HG03103 (cell line): Measurements from ENCODE around the gene PRKCE.

ENCODE experiments used
- ATAC-seq: cut with Tn5 transposase; IDR thresholded peaks from one replicate; pipeline ENCODE4 v1.9.1; 2021; ENCODE audit warnings: low read depth; ENCODE audit not compliant: unreplicated experiment

PRKCE gene

DNA sequence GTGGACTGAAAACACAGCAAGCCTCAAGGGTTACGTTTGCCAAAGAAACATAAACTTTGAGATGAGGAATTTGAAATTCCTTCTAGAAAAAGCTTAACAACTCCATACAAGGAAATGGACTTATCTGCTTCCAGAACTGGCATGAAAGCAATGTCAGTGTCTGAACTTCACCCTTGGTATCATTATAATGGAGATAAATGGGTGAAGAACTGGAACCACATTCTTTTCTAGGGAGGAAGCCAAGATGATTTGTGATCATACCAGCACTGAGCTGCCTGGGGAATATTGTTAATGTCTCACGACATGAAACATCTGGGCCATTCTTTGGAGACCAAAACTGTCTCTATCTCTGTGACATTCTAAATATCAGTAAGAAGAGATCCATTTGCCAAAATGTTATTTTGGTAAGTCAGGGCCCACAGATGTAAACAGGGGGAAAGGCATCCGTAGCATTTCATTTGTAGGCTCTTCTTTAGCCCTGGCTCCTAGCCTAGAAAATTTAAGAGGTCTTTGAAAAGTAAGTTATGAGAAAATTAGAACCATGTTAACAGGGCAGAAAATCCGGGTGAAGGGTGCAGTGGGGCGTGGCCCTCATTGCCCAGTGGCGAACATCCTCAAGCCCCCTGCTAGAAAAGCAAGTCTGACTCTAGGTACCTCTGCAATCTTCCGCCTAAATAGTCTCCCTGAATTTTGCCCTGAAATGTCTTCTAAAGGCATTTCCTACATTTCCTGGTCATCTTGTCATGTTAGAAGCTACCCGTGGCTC lies 350.4 kb downstream of the PRKCE start:
- no peak for ATAC-seq

DNA sequence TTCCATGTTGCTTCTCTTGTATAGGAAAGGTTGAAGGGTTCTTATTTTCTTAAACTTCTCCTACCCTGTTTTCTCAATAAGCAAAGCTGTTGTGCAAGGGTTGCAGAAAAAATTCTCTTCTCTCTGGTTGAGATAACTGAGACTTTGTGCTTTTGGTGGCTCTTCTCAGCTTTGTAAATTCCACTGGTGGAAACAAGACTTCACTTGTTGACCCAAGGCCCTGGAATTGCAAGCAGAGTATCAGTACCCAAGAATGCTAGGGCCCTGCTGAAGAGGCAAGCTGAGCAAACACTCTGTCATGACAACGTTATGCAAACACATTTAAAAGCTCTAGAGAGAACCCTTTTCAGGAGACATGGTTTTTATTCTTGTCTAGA lies 351.0 kb downstream of the PRKCE start:
- no peak for ATAC-seq

- no peak for ATAC-seq
These were observed 351.5 kb downstream of the PRKCE start for GRCh38 chr2:46002947-46003346.

GRCh38 chr2:46003903-46004473 lies 352.5 kb downstream of the PRKCE start:
- ATAC-seq = no peak

GRCh38 chr2:46006473-46007025 lies 355.1 kb downstream of the PRKCE start:
- no peak for ATAC-seq

DNA sequence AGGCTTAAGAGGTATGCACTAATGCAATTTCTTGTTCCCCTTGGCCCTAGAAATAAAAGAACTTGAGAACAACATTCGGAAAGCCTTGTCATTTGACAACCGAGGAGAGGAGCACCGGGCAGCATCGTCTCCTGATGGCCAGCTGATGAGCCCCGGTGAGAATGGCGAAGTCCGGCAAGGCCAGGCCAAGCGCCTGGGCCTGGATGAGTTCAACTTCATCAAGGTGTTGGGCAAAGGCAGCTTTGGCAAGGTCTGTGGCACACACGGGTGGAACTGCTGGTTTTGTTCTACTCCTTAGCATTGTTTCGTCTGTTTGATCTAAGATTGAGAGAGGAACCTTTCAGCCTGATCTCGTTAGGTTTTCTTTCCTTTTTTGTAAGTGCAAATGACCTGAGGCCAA lies 355.9 kb downstream of the PRKCE start:
- no peak for ATAC-seq

DNA sequence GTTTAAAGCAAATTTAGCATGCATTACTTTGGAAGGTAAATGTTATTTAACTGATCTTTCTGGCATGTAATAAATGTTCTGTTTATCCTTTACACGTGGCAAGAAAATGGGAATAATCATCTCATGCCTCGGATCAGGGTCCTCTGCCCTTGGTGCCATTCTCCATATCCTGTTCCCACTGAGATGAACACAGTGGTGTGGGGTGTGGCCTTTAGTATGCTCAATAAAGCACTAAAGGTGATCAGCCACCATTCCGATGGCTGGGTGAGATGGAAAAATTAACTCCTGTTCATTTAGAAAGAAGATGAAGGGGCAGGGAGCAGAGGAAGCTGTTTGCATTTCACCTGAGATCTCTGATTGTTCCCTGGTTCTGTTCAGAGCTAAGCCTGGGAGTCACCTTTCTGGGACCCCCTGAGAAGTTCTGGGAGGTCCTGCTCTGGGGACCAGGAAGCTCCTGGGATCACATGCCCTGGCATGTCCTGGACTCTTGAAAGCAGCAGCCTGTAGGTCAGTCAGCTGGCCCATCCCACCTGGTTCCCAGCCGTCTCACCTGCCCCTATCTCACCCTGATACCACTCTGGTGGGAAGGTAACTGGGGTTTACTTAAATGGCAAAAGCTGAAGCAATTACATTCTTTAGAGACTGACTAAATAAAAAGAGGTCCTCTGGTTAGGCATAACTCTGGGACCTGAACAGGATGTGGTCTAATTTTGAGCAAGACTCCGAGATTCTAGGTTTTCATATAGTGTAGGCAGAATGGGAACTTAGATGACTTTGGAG lies 356.8 kb downstream of the PRKCE start:
- no peak for ATAC-seq

- no peak for ATAC-seq
These were observed 357.8 kb downstream of the PRKCE start for GRCh38 chr2:46009315-46009714.

DNA sequence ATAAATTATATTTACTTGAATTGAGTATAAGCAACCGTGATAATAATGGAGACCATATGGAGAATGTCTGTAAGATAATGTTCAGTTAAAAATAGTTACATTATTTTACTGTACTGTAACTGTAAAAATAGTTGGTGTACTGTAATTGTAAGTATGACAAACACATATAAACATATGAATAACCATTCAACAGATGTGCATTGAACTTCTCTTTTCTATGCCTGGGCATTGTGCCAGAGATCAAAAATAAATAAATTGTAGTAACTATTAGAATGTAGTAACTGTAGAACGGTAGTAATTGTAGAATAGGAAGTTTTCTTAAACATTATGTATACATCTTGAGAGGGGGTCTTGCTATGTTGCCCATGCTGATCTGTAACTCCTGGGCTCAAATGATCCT lies 358.3 kb downstream of the PRKCE start:
- no peak for ATAC-seq

- ATAC-seq = no peak
These were observed 358.9 kb downstream of the PRKCE start for GRCh38 chr2:46010223-46010924.

DNA sequence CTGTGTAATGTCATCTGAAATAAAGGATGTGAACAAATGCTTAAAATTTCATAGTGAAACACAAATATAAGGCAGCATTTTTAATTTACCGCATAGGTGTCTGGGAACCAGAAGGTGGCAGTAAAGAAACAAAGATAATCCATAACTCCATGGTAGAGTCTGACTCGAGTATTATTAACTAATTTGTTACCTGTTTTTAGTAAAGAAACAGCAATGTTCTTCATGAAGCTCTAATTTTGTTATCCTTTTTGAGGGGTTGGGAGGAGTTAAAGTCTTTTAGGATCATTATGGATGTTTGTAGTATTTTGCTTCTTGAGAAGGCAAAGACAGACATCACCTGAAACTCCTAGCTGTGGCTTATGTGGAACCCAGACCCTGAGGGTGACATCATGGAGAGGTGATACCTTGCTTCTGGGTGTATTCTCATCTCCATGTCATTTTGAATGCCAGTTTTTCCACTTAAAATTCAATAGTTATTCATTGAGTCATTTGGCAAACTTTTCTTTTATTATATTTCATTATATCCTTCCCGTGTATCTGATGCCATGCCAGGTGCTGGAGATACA lies 359.5 kb downstream of the PRKCE start:
- no peak for ATAC-seq

DNA sequence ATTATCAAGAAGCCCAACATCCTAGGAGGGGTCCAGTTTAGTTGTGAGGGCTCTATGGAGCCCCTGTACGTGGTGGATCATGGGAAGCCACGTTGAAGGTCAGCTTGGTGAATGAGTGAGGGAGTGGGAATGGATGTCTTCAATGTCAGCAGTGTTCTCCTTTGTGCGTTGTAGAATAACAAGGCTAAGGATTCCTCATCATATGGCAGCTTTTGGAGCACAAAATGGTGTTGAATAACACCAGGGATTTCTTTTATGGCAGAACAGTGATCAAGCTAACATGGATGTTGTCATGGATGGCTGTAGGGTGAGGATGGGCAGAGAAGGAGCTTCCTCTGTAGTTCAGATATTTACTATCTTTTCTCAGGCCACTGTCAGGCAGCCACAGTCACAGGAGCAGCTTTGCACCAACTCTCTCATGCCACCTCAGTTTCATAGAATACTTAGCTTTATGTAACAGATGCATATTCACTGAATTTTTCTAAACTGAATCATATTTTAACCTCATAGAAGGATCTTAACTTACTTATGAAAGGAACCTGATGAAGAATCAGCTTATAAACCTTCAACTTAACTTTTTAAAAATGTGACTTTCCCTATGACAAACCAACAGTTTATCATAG lies 361.3 kb downstream of the PRKCE start:
- no peak for ATAC-seq

- ATAC-seq = no peak
These were observed 362.3 kb downstream of the PRKCE start for GRCh38 chr2:46013726-46014125.

DNA sequence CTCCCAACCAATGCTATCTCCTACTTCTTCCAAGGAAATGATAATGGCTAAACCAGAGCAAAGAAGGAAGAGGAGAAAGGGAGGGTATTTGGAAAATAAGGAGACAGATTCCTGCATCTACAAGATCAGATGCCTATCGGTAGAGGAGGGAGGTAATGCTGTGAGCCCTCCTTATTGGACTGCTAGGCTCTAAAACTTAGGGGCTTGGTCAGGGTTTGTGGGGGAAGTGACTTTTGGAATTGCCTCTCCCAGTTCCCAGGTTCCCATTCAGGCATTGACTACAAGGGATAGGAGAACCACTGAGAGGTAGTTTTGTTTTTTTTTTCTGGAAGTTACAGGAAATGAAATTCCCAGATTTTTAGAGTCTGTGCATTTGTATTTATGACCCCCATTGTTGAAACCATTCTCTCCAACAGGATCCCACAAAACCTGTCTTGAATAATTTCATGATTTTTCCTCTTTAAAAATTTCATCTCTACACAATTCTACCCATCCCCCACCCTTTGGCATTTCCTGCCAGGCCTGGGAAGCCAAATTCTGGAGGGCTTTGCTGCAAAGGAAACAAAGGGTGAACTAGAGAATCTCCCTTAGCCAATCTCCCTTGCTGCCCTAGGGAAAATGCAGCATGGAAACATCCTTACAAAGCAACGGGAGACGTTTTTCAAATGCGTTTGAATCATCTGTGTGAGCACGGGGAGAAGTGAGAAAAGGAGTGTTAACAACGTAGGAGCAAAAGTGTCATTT lies 363.6 kb downstream of the PRKCE start:
- ATAC-seq = no peak

- no peak for ATAC-seq
These were observed 364.2 kb downstream of the PRKCE start for GRCh38 chr2:46015671-46016070.

DNA sequence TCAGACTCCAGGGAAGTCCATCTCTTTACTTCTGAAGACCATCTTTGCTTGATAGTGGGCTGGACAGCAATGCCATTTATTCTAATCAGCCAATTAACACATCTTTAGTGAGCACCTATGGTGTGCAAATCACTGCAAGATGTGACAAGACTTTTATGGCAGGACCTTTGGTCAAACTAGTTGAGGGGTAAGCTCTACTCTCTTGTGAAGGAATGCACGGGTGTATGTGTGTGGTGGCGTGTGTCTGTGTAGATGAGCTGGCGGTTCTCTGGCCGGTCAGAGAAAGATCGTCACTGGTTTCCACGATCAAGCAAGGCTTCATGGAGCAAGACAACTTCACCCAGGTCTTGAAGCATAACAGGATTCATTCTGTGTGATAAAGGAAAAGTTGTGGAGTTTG lies 364.6 kb downstream of the PRKCE start:
- no peak for ATAC-seq

DNA sequence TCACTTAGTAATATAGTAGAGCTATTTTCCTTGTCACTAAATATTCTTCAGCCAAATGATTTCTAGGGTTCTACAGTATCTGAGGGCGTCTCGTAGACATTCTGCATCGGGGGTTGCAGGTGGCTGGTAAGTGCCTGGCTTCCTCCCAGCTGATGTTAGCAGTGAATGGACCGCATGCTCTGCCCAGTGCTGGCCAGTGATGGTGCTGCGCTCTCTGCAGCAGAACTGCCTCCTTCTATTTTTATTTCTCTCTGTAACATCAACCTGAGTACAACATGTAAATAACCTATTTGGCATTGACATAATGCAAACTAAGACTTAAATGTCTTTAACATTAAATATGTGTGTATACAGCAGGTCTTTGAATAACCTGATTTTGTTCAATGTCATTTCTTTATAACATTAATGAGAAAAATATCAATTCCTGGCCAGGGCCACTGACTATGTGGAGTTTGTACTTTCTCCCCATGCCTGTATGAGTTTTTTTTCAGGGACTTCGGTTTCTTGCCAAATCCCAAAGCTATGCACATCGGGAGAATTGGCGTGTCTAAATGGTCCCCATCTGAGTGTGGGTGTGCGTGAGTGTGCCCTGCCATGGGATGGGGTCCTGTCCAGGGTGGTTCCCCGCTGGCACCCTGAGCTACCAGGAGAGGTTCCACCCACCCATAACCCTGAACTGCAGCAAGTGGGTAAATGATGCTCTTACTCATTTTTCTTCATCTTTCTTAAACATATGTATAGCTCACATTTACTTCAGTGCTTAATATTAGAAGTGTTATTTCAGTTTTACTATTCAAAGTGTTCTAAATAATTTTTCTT lies 367.5 kb downstream of the PRKCE start:
- ATAC-seq = no peak

GRCh38 chr2:46020416-46020815 lies 368.9 kb downstream of the PRKCE start:
- no peak for ATAC-seq
